Tibial nerve (tissue), 4 donors: ENCODE data around the gene MTRF1.

Experiments
- CTCF ChIP-seq, 5 experiments: fragments of 200-600 bp in 3 of 5; fragments of 450-650 bp in 2 of 5; sonication (generic) in 3 of 5; IDR thresholded peaks; one replicate each; pipeline ENCODE4 v1.5.1; 2016 to 2019; ENCODE audit warnings: antibody characterized with exemption in 5 of 5, mild to moderate bottlenecking in 3 of 5, moderate library complexity in 2 of 5
- EP300 ChIP-seq, 2 donors: sonication (generic); formaldehyde crosslinking; IDR thresholded peaks; one replicate each; pipeline ENCODE4 v1.6.1; 2017; ENCODE audit warnings: antibody characterized with exemption in 2 of 2, mild to moderate bottlenecking in 1 of 2
- POLR2A ChIP-seq, 2 donors: fragments of 450-650 bp; IDR thresholded peaks; one replicate each; pipeline ENCODE4 v1.6.1; 2017; ENCODE audit warnings: antibody characterized with exemption in 2 of 2, mild to moderate bottlenecking in 2 of 2, moderate library complexity in 2 of 2

- no peak for TF ChIP-seq CTCF (IDR thresholded peaks at IDR 0.05)
- no peak for TF ChIP-seq EP300 (IDR thresholded peaks at IDR 0.05)
- no peak for TF ChIP-seq POLR2A (IDR thresholded peaks at IDR 0.05)
Observed at GRCh38 chr13:41182231-41182630, 81.1 kb downstream of the MTRF1 start.
